SK-N-MC (cell line): ENCODE measurements around the gene SPEF2.

Source experiments
- EZH2 ChIP-seq: fragments of 200-600 bp; sonication (generic); IDR thresholded peaks from one replicate; pipeline ENCODE4 v1.6.1; 2017; ENCODE audit warnings: antibody characterized with exemption
- FOXP2 ChIP-seq: optimal IDR thresholded peaks from 2 replicates; pipeline ENCODE3; 2011; ENCODE audit warnings: mild to moderate bottlenecking, moderate library complexity; ENCODE audit not compliant: insufficient read depth; ENCODE audit errors: extremely low read length, control extremely low read depth
- POLR2AphosphoS5 ChIP-seq: IDR thresholded peaks from 2 replicates; pipeline ENCODE4 v1.6.1; 2012; ENCODE audit warnings: mild to moderate bottlenecking, low read depth, low read length, borderline replicate concordance

DNA sequence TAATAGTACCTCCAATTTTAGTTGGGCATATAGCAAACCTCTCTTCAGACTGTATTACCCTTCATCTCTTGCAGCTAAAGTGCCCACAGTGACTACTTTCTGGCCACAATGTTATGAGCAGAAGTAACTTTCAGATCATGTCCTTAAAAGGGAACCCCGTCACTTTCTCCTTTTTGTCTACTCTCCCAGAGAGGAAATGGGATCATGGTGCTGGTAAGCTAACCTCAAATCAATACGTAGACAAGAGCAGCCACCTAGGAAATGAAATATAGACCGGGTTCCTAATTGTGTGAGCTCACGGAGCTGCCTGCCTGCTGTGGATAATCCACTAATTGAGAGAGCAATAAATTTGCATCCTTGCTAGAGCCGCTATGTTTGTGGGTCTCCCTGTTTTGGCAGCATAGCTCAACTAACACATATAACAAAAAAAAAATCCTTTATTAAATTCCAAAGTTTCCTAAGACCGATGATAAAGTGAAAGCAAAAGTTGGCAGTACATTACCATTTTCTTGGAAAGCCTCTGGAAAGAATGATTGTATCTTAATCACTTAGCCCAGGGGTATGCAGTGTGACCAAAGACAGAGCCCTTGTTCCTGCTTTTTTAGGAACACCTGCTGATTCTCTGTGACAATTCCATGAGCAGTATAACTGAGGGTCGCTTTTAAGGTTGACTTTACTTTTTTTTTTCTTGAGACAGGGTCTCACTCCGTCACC, 233.5 kb downstream of the SPEF2 start:
- TF ChIP-seq POLR2AphosphoS5 (no peak), EZH2 (no peak), FOXP2 (no peak)
